H1 (cell line): ENCODE data around the gene CLDN7. TPM values are rescaled to one million over a fixed set of nuclear protein-coding genes. Genes with fewer than 3 reads are reported as not detected.

ENCODE experiments used
- CTCF ChIA-PET: fragments of 300-600 bp; sonication (Branson Sonifier 250); formaldehyde crosslinking; loops from one replicate; lab custom pipeline; 2021; ENCODE audit not compliant: partially characterized antibody; lab: Charles Lee
- POLR2A ChIA-PET: fragments of 300-600 bp; sonication (Branson Sonifier 250); formaldehyde crosslinking; loops from one replicate; lab custom pipeline; 2021; ENCODE audit warnings: inconsistent platforms; ENCODE audit not compliant: partially characterized antibody; lab: Charles Lee
- DNase-seq, 2 experiments: peaks; one replicate each; pipeline versions ENCODE4 v3.0.0 to v3.0.0-alpha.2; 2010 to 2022; ENCODE audit warnings: low spot score in 2 of 2, low read depth in 1 of 2, mixed read lengths in 1 of 2
- FAIRE-seq: peaks from 2 replicates; lab custom pipeline; 2011; peaks lifted over from hg19 to GRCh38; lab: Jason Lieb, UNC
- H2AFZ ChIP-seq: 2 replicates; pipeline ENCODE4 v1.8.1; 2012; ENCODE audit warnings: low read length, inconsistent platforms
- H2AK5ac ChIP-seq: 2 replicates; pipeline ENCODE4 v1.6.1; 2013; ENCODE audit warnings: low read depth, low read length
- H2BK120ac ChIP-seq: replicated peaks from 2 replicates; pipeline ENCODE3; 2013; ENCODE audit warnings: low read depth, low read length, inconsistent platforms
- H2BK12ac ChIP-seq: 2 replicates; pipeline ENCODE4 v1.6.1; 2013; ENCODE audit warnings: low read depth, low read length
- H2BK15ac ChIP-seq: 2 replicates; pipeline ENCODE4 v1.6.1; 2013; ENCODE audit warnings: low read length
- H2BK20ac ChIP-seq: 2 replicates; pipeline ENCODE4 v1.6.1; 2013; ENCODE audit warnings: low read length
- H2BK5ac ChIP-seq: 2 replicates; pipeline ENCODE4 v1.6.1; 2013; ENCODE audit warnings: low read depth, low read length
- H3K14ac ChIP-seq: 2 replicates; pipeline ENCODE4 v1.6.1; 2013; ENCODE audit warnings: inconsistent platforms; ENCODE audit not compliant: insufficient read length
- H3K18ac ChIP-seq: 2 replicates; pipeline ENCODE4 v1.6.1; 2013; ENCODE audit warnings: low read length; ENCODE audit errors: extremely low read depth
- H3K23ac ChIP-seq: 2 replicates; pipeline ENCODE4 v1.6.1; 2013; ENCODE audit warnings: inconsistent platforms; ENCODE audit not compliant: insufficient read length
- H3K23me2 ChIP-seq: 2 replicates; pipeline ENCODE4 v1.6.1; 2013; ENCODE audit warnings: low read depth, low read length
- H3K27ac ChIP-seq: 2 replicates; pipeline ENCODE4 v1.6.1; 2011; ENCODE audit warnings: low read depth, low read length, inconsistent platforms
- H3K27me3 ChIP-seq, 4 experiments: replicated peaks in 1 of 4; 1 replicate in 1 of 4; 2 replicates in 3 of 4; pipeline versions ENCODE4 v1.6.1 to v1.8.1; 2011 to 2013; ENCODE audit warnings: low read length in 3 of 4, mild to moderate bottlenecking in 3 of 4, inconsistent platforms in 2 of 4, mixed read lengths in 2 of 4, moderate library complexity in 1 of 4; ENCODE audit not compliant: control insufficient read depth in 3 of 4, insufficient read depth in 3 of 4; ENCODE audit errors: extremely low read depth in 1 of 4
- H3K36me3 ChIP-seq, 4 experiments: 2 replicates each; pipeline versions ENCODE4 v1.6.1 to v1.8.1; 2011 to 2013; ENCODE audit warnings: mild to moderate bottlenecking in 4 of 4, low read length in 3 of 4, moderate library complexity in 2 of 4, control low read depth in 1 of 4, inconsistent platforms in 1 of 4; ENCODE audit not compliant: insufficient read depth in 4 of 4, control insufficient read depth in 2 of 4
- H3K4ac ChIP-seq: replicated peaks from 2 replicates; pipeline ENCODE3; 2013; ENCODE audit warnings: low read length, low read depth, mixed read lengths, inconsistent platforms; ENCODE audit not compliant: insufficient read length
- H3K4me1 ChIP-seq, 4 experiments: replicated peaks in 1 of 4; 1 replicate in 1 of 4; 2 replicates in 3 of 4; pipeline versions ENCODE4 v1.6.1 to v1.8.1; 2011 to 2013; ENCODE audit warnings: low read length in 3 of 4, inconsistent platforms in 2 of 4, mixed read lengths in 1 of 4; ENCODE audit not compliant: insufficient read depth in 4 of 4, control insufficient read depth in 3 of 4
- H3K4me2 ChIP-seq, 2 experiments: 2 replicates each; pipeline versions ENCODE4 v1.6.1 to v1.8.1; 2011 to 2013; ENCODE audit warnings: low read depth in 2 of 2, low read length in 2 of 2, control low read depth in 1 of 2, inconsistent platforms in 1 of 2, mild to moderate bottlenecking in 1 of 2; ENCODE audit not compliant: insufficient read depth in 1 of 2
- H3K4me3 ChIP-seq, 4 experiments: fragments of 200-600, 300-600 bp in 1 of 4; sonication (generic), shearing (Covaris generic), sonication (Bioruptor Twin) in 1 of 4; 2 replicates each; pipeline versions ENCODE4 v1.5.1 to v1.8.1; 2011 to 2016; ENCODE audit warnings: low read length in 4 of 4, low read depth in 3 of 4, control low read depth in 2 of 4, inconsistent platforms in 2 of 4, mild to moderate bottlenecking in 2 of 4, mixed read lengths in 1 of 4, moderate library complexity in 1 of 4; ENCODE audit not compliant: insufficient read depth in 2 of 4; ENCODE audit errors: extremely low read depth in 1 of 4
- H3K56ac ChIP-seq: replicated peaks from 2 replicates; pipeline ENCODE3; 2013; ENCODE audit warnings: low read depth, mild to moderate bottlenecking, mixed read lengths, low read length, inconsistent platforms; ENCODE audit not compliant: insufficient read length
- H3K79me1 ChIP-seq: 2 replicates; pipeline ENCODE4 v1.6.1; 2013; ENCODE audit warnings: low read depth, low read length, control low read depth
- H3K79me2 ChIP-seq, 2 experiments: 2 replicates each; pipeline versions ENCODE4 v1.6.1 to v1.8.1; 2012 to 2013; ENCODE audit warnings: low read length in 2 of 2, mild to moderate bottlenecking in 2 of 2, inconsistent platforms in 1 of 2; ENCODE audit not compliant: insufficient read depth in 2 of 2, control insufficient read depth in 1 of 2
- H3K9ac ChIP-seq, 4 experiments: replicated peaks in 1 of 4; 1 replicate in 1 of 4; 2 replicates in 3 of 4; pipeline versions ENCODE4 v1.6.1 to v1.8.1; 2011 to 2013; ENCODE audit warnings: low read depth in 3 of 4, low read length in 3 of 4, control low read depth in 2 of 4, mild to moderate bottlenecking in 2 of 4, moderate library complexity in 2 of 4, inconsistent platforms in 1 of 4; ENCODE audit errors: extremely low read depth in 1 of 4
- H3K9me3 ChIP-seq, 2 experiments: 2 replicates each; pipeline versions ENCODE4 v1.6.1 to v1.8.1; 2012 to 2013; ENCODE audit warnings: mild to moderate bottlenecking in 2 of 2, moderate library complexity in 2 of 2, control low read depth in 1 of 2, inconsistent platforms in 1 of 2, low read depth in 1 of 2, low read length in 1 of 2, mixed read lengths in 1 of 2; ENCODE audit not compliant: insufficient read depth in 2 of 2
- H4K20me1 ChIP-seq, 2 experiments: replicated peaks in 1 of 2; 2 replicates each; pipeline versions ENCODE3 to v1.8.1; 2011 to 2013; ENCODE audit warnings: inconsistent platforms in 2 of 2, low read length in 2 of 2, mild to moderate bottlenecking in 1 of 2; ENCODE audit not compliant: insufficient read depth in 2 of 2, control insufficient read depth in 1 of 2
- H4K5ac ChIP-seq: 2 replicates; pipeline ENCODE4 v1.6.1; 2013; ENCODE audit warnings: low read length, low read depth, mixed read lengths, inconsistent platforms; ENCODE audit not compliant: insufficient read length
- H4K8ac ChIP-seq: 2 replicates; pipeline ENCODE4 v1.8.0; 2013; ENCODE audit warnings: mild to moderate bottlenecking, moderate library complexity, low read length, inconsistent platforms; ENCODE audit not compliant: insufficient read depth; ENCODE audit errors: extremely low read depth
- H4K91ac ChIP-seq: replicated peaks from 2 replicates; pipeline ENCODE3; 2013; ENCODE audit warnings: low read length, mixed read lengths, inconsistent platforms; ENCODE audit not compliant: insufficient read length
- CBX5 ChIP-seq: fragments of 300-800, 300-1000 bp; sonication (generic); IDR thresholded peaks from 2 replicates; pipeline ENCODE4 v1.7.1; 2016; ENCODE audit warnings: antibody characterized with exemption, low read length, low read depth
- GTF2F1 ChIP-seq: IDR thresholded peaks from 2 replicates; pipeline ENCODE4 v1.6.1; 2012; ENCODE audit warnings: low read depth, low read length, improper control_type of control experiment, borderline replicate concordance
- HDAC6 ChIP-seq: IDR thresholded peaks from one replicate; pipeline ENCODE4 v1.7.1; 2012; ENCODE audit warnings: low read depth, mild to moderate bottlenecking, inconsistent platforms, low read length, moderate library complexity
- JUND ChIP-seq: IDR thresholded peaks from 2 replicates; pipeline ENCODE4 v1.6.1; 2011; ENCODE audit warnings: mild to moderate bottlenecking, improper control_type of control experiment, low read length
- KDM5A ChIP-seq: fragments of 200-600 bp; IDR thresholded peaks from 2 replicates; pipeline ENCODE4 v1.7.1; 2012; ENCODE audit warnings: mild to moderate bottlenecking, low read length, inconsistent platforms, mixed read lengths
- MAFK ChIP-seq: IDR thresholded peaks from 2 replicates; pipeline ENCODE4 v1.6.1; 2012; ENCODE audit warnings: low read depth, mild to moderate bottlenecking, improper control_type of control experiment, low read length
- NRF1 ChIP-seq: IDR thresholded peaks from 2 replicates; pipeline ENCODE4 v1.6.1; 2011; ENCODE audit warnings: mild to moderate bottlenecking, low read depth, low read length, improper control_type of control experiment
- POLR2A ChIP-seq, 2 experiments: IDR thresholded peaks; 1 replicate in 1 of 2; 2 replicates in 1 of 2; pipeline ENCODE4 v1.6.1; 2011; ENCODE audit warnings: low read depth in 2 of 2, low read length in 2 of 2, mild to moderate bottlenecking in 2 of 2; ENCODE audit errors: control extremely low read depth in 1 of 2
- POLR2AphosphoS5 ChIP-seq: IDR thresholded peaks from 2 replicates; pipeline ENCODE4 v1.6.1; 2011; ENCODE audit warnings: low read depth, low read length
- RFX5 ChIP-seq: IDR thresholded peaks from 2 replicates; pipeline ENCODE4 v1.6.1; 2011; ENCODE audit warnings: low read depth, low read length, improper control_type of control experiment, borderline replicate concordance
- SAP30 ChIP-seq: fragments of 300-600 bp; sonication (generic); IDR thresholded peaks from 2 replicates; pipeline ENCODE4 v1.7.1; 2012; ENCODE audit warnings: low read length, moderate library complexity, mild to moderate bottlenecking, inconsistent platforms; ENCODE audit not compliant: insufficient read depth, insufficient replicate concordance
- SIRT6 ChIP-seq: IDR thresholded peaks from one replicate; pipeline ENCODE4 v1.7.1; 2012; ENCODE audit warnings: low read length, inconsistent platforms
- SP4 ChIP-seq: IDR thresholded peaks from 2 replicates; pipeline ENCODE4 v1.6.1; 2012; ENCODE audit warnings: low read length, inconsistent platforms
- TBP ChIP-seq: IDR thresholded peaks from 2 replicates; pipeline ENCODE4 v1.6.1; 2011; ENCODE audit warnings: low read depth, low read length, improper control_type of control experiment
- WGBS, 2 experiments: shearing (Covaris generic) in 1 of 2; methylation state at CpG; one replicate each; pipeline versions ENCODE4 v1.1.6 to v1.1.7; 2013 to 2015; ENCODE audit warnings: low lambda C conversion rate in 2 of 2, mixed read lengths in 2 of 2, inconsistent platforms in 1 of 2, low coverage in 1 of 2, missing lambda C conversion rate in 1 of 2; ENCODE audit not compliant: insufficient replicate concordance in 2 of 2, insufficient coverage in 1 of 2, insufficient read length in 1 of 2; ENCODE audit errors: extremely low coverage in 1 of 2, missing lambda C conversion rate in 1 of 2; 5-methylcytosine and 5-hydroxymethylcytosine counted together
- polyA plus RNA-seq, 7 experiments: library from polyadenylated mRNA; depleted of rRNA in 3 of 7; stranded (reverse) in 5 of 7; unstranded in 2 of 7; fragments of >200 nt in 5 of 7; fragments of 200-250 nt in 2 of 7; gene quantifications; 1 replicate in 5 of 7; 2 replicates in 1 of 7; 4 replicates in 1 of 7; pipeline versions ENCODE4 v1.2.1 to v1.2.3, GENCODE V29; 2011 to 2013; ENCODE audit warnings: missing spikeins in 2 of 7, mixed read lengths in 2 of 7
- total RNA-seq: library from RNA; stranded (reverse); fragmentation: NEBNext Ultra II Directional; extraction: Animal tissue kit (Norgen Biotek cat#: 25700); gene quantifications from 2 replicates; pipeline ENCODE4 v1.2.1, GENCODE V29; 2021

The CLDN7 gene
- total and polyA plus RNA-seq, 2 of the 8 experiments (the other 6 are each of a cell fraction or from before 2014, with no cell fraction given), result 118 to 119 TPM

DNA sequence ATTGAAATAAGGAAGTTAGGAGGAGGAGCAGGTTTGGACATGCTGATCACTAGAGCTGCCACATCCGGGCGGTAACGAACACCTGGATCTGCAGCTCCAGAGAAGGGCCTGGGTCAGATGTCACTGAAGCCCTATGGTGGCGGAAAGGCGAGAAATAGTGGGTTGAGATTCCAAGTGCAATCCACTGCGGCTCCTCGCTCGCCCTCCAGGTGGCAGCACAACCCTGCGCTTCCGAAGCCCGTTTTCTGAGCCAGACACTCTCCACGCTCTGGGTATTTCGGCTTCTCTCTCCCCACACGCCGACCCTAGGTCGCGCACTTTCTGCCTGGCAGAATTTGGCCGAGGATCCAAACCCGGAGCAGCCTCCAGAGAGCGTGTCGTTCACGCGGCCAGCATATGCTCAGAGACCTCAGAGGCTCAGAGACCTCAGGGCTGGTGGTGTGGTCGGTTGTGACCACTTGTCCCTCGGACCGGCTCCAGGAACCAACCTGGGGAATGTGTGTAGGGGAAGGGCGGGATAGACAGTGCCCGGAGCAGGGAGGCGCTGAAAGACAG lies 18.3 kb upstream of the CLDN7 start:
- 2% methylated on average over 29 of the region's 29 CpGs; no CpG with 5 or more reads in 1 of the 2 experiments for WGBS, 2 experiments
- POLR2A ChIA-PET, result interaction anchor here (0.7 to 7.7 kb wide), 19 partner anchors 10 to 303 kb away, joined by 3 to 94 read pairs (median 5); partner anchors contain the start of genes ACADVL, CLDN7, DLG4 and GABARAP
- TF ChIP-seq JUND (no peak; the same call in 1 of the 2 replicates), HDAC6 (no peak), GTF2F1 (no peak), SAP30 (no peak), MAFK (no peak), KDM5A (no peak), SIRT6 (no peak), POLR2A (IDR thresholded peaks at IDR 0.05; ENCODE audit: control extremely low read depth in 1 of 2, low read depth in 2 of 2, low read length in 2 of 2) (peak in 1 of 2 experiments; percentile 79; a peak in 2 of 3 replicates), NRF1 (no peak), TBP (no peak; the same call in none of the 2 replicates), RFX5 (no peak), CBX5 (no peak), SP4 (peak; percentile 83), POLR2AphosphoS5 (peak; percentile 45)

More for the DNA sequence above, 18.3 kb upstream of the CLDN7 start:
- peak overlapping the region; percentile 29; the same call in 1 of the 2 replicates for H2BK15ac ChIP-seq
- no peak overlapping the region for H4K8ac ChIP-seq
- H3K79me1 ChIP-seq, result no peaks in the 10 kb centered on the region
- H3K56ac ChIP-seq, result no peak overlapping the region
- no peak overlapping the region for H3K14ac ChIP-seq
- H3K4me1 ChIP-seq, result peaks cover 0 to 20% (median 8%) of the 10 kb centered on the region in 4 experiments; a peak in 5 of 7 replicates
- peak overlapping the region; percentile 45 to 99 for H3K4me2 ChIP-seq
- H3K4me3 ChIP-seq, result peak overlapping the region; percentile 14 to 77 (median 61); a peak in 7 of 8 replicates
- H4K91ac ChIP-seq, result no peak overlapping the region
- H3K79me2 ChIP-seq, result no peaks in the 10 kb centered on the region
- no peak overlapping the region for H2AK5ac ChIP-seq
- H3K27ac ChIP-seq, result no peak overlapping the region
- peak overlapping the region; percentile 24; the same call in 1 of the 2 replicates for H2AFZ ChIP-seq
- FAIRE-seq (peak; percentile 97), DNase-seq (peak; percentile 87 to 97)
- no peak overlapping the region for H2BK20ac ChIP-seq
- H3K18ac ChIP-seq, result peak overlapping the region; percentile 75
- CTCF ChIA-PET, result interaction anchor here (0.6 to 4.8 kb wide), 26 partner anchors 10 to 280 kb away, joined by 3 to 46 read pairs (median 4); partner anchors contain the start of genes ACAP1, CLDN7, GABARAP and GPS2
- H2BK12ac ChIP-seq, result no peak overlapping the region
- no peak overlapping the region for H4K5ac ChIP-seq
- no peak overlapping the region for H3K4ac ChIP-seq
- H3K9me3 ChIP-seq, result no peaks in the 10 kb centered on the region
- H2BK120ac ChIP-seq, result no peak overlapping the region
- H2BK5ac ChIP-seq, result peak overlapping the region; percentile 18; the same call in 1 of the 2 replicates
- H3K23me2 ChIP-seq, result peaks cover 11% of the 10 kb centered on the region
- H3K36me3 ChIP-seq, result peaks cover 0 to 6% (median 0%) of the 10 kb centered on the region in 4 experiments; a peak in 2 of 8 replicates
- peaks cover 0 to 13% (median 7%) of the 10 kb centered on the region in 4 experiments; a peak in 6 of 7 replicates for H3K27me3 ChIP-seq
- H3K9ac ChIP-seq, result peak overlapping the region in 2 of 4 experiments; percentile 49 to 59; a peak in 4 of 7 replicates
- H4K20me1 ChIP-seq, result peaks cover 0 to 7% of the 10 kb centered on the region in 2 experiments
- no peak overlapping the region for H3K23ac ChIP-seq
